ENCODE results near the gene COMP. TPM values are rescaled to one million over a fixed set of nuclear protein-coding genes. Genes with fewer than 3 reads are reported as not detected.

Gene COMP
- total RNA-seq, 1 donor from 2014 or later = 0.15 TPM

Other genes starting within 250 kb of the COMP start
- 215 and 278 TPM in 2 replicates for gene FKBP8, start 247.7 kb downstream of the COMP start, total RNA-seq
- gene KXD1, start 233.4 kb downstream of the COMP start, total RNA-seq = 47.6 and 76.4 TPM in 2 replicates
- 485 and 589 TPM in 2 replicates for gene UBA52, start 219.4 kb downstream of the COMP start, total RNA-seq
- gene REX1BD, start 202.5 kb downstream of the COMP start, total RNA-seq = 30.2 and 62.2 TPM in 2 replicates
- gene CRLF1, start 184.5 kb downstream of the COMP start, total RNA-seq = 0.30 TPM in 1 of 2 replicates, not detected in the other
- gene TMEM59L, start 178.4 kb downstream of the COMP start, total RNA-seq = 0.40 TPM in 1 of 2 replicates, not detected in the other
- gene KLHL26, start 154.3 kb downstream of the COMP start, total RNA-seq = 2.3 and 13.9 TPM in 2 replicates
- 0.17 and 3.2 TPM in 2 replicates for gene CRTC1, start 107.6 kb downstream of the COMP start, total RNA-seq
- 42.2 and 106 TPM in 2 replicates for gene UPF1, start 40.7 kb upstream of the COMP start, total RNA-seq
- gene CERS1, start 104.9 kb upstream of the COMP start, total RNA-seq = 0.40 and 1.0 TPM in 2 replicates
- 148 and 224 TPM in 2 replicates for gene COPE, start 128.1 kb upstream of the COMP start, total RNA-seq
- 45.0 and 58.3 TPM in 2 replicates for gene DDX49, start 128.4 kb upstream of the COMP start, total RNA-seq
- 83.2 and 93.7 TPM in 2 replicates for gene HOMER3, start 149.9 kb upstream of the COMP start, total RNA-seq
- 20.3 and 59.9 TPM in 2 replicates for gene SUGP2, start 242.2 kb upstream of the COMP start, total RNA-seq
- gene ARMC6, start 242.3 kb upstream of the COMP start, total RNA-seq = 41.5 and 62.3 TPM in 2 replicates